ENCODE measurements around the gene FAM72A.
"Not testable (repeated sequence)": the region's sequence is repeated elsewhere in the genome, so short reads cannot be mapped to it uniquely, and the experiment has no call there.

FAM72A gene

GRCh38 chr1:206183788-206184187, 18.9 kb downstream of the FAM72A start:
- H3K27ac Mint-ChIP-seq, H3K9me3 Mint-ChIP-seq, H3K36me3 Mint-ChIP-seq, ATAC-seq, H3K4me1 Mint-ChIP-seq, H3K27me3 Mint-ChIP-seq, H3K4me3 Mint-ChIP-seq: not testable (repeated sequence)

GRCh38 chr1:206182368-206183317, 20.0 kb downstream of the FAM72A start:
- H3K9me3 Mint-ChIP-seq, H3K4me1 Mint-ChIP-seq, H3K27ac Mint-ChIP-seq, H3K4me3 Mint-ChIP-seq, H3K27me3 Mint-ChIP-seq, ATAC-seq, H3K36me3 Mint-ChIP-seq: not testable (repeated sequence)

GRCh38 chr1:206179666-206180065, 23.0 kb downstream of the FAM72A start:
- H3K4me1 Mint-ChIP-seq, ATAC-seq: not testable (repeated sequence)

GRCh38 chr1:206178061-206178989, 24.3 kb downstream of the FAM72A start:
- not testable (repeated sequence) for H3K36me3 Mint-ChIP-seq, H3K9me3 Mint-ChIP-seq, H3K4me1 Mint-ChIP-seq, H3K27ac Mint-ChIP-seq, ATAC-seq, H3K27me3 Mint-ChIP-seq, H3K4me3 Mint-ChIP-seq

More at GRCh38 chr1:206179666-206180065, 23.0 kb downstream of the FAM72A start:
- not testable (repeated sequence) for H3K4me3 Mint-ChIP-seq, H3K27ac Mint-ChIP-seq, H3K9me3 Mint-ChIP-seq, H3K27me3 Mint-ChIP-seq, H3K36me3 Mint-ChIP-seq

- not testable (repeated sequence) for H3K36me3 Mint-ChIP-seq, H3K4me3 Mint-ChIP-seq, H3K4me1 Mint-ChIP-seq, H3K9me3 Mint-ChIP-seq, H3K27ac Mint-ChIP-seq, H3K27me3 Mint-ChIP-seq, ATAC-seq
These were observed 26.5 kb downstream of the FAM72A start for GRCh38 chr1:206176114-206176502.

GRCh38 chr1:206175459-206176113, 27.1 kb downstream of the FAM72A start:
- not testable (repeated sequence) for H3K4me1 Mint-ChIP-seq, H3K27ac Mint-ChIP-seq, ATAC-seq, H3K4me3 Mint-ChIP-seq, H3K36me3 Mint-ChIP-seq, H3K27me3 Mint-ChIP-seq, H3K9me3 Mint-ChIP-seq

GRCh38 chr1:206174182-206174868, 28.3 kb downstream of the FAM72A start:
- ATAC-seq, H3K27me3 Mint-ChIP-seq, H3K27ac Mint-ChIP-seq, H3K9me3 Mint-ChIP-seq, H3K4me1 Mint-ChIP-seq, H3K4me3 Mint-ChIP-seq, H3K36me3 Mint-ChIP-seq: not testable (repeated sequence)

- not testable (repeated sequence) for H3K9me3 Mint-ChIP-seq, ATAC-seq, H3K27ac Mint-ChIP-seq, H3K27me3 Mint-ChIP-seq, H3K4me1 Mint-ChIP-seq, H3K36me3 Mint-ChIP-seq, H3K4me3 Mint-ChIP-seq
These were observed 29.4 kb downstream of the FAM72A start for GRCh38 chr1:206173110-206173719.

GRCh38 chr1:206169794-206170193, 32.8 kb downstream of the FAM72A start:
- H3K36me3 Mint-ChIP-seq, H3K9me3 Mint-ChIP-seq, H3K4me1 Mint-ChIP-seq, H3K27ac Mint-ChIP-seq, H3K27me3 Mint-ChIP-seq, ATAC-seq, H3K4me3 Mint-ChIP-seq: not testable (repeated sequence)

GRCh38 chr1:206167350-206168029, 35.1 kb downstream of the FAM72A start:
- not testable (repeated sequence) for H3K9me3 Mint-ChIP-seq, H3K4me1 Mint-ChIP-seq, H3K27me3 Mint-ChIP-seq, H3K27ac Mint-ChIP-seq, H3K4me3 Mint-ChIP-seq, H3K36me3 Mint-ChIP-seq
- ATAC-seq = peak; percentile 68

GRCh38 chr1:206145771-206146290, 56.8 kb downstream of the FAM72A start:
- no peak overlapping the region for H3K27ac Mint-ChIP-seq
- peaks cover 4% of the 10 kb centered on the region for H3K9me3 Mint-ChIP-seq
- ATAC-seq = no peak
- no peaks in the 10 kb centered on the region for H3K36me3 Mint-ChIP-seq
- H3K27me3 Mint-ChIP-seq = peaks cover 23% of the 10 kb centered on the region
- no peaks in the 10 kb centered on the region for H3K4me1 Mint-ChIP-seq
- H3K4me3 Mint-ChIP-seq = no peak overlapping the region

- Mint-ChIP-seq H3K4me3 (no peak overlapping the region), H3K9me3 (peaks cover 4% of the 10 kb centered on the region), H3K4me1 (no peaks in the 10 kb centered on the region), H3K27me3 (peaks cover 35% of the 10 kb centered on the region), H3K27ac (no peak overlapping the region), H3K36me3 (no peaks in the 10 kb centered on the region)
- no peak for ATAC-seq
These were observed 58.0 kb downstream of the FAM72A start for GRCh38 chr1:206144605-206145004.

- ATAC-seq = no peak
- H3K36me3 Mint-ChIP-seq = no peaks in the 10 kb centered on the region
- H3K4me1 Mint-ChIP-seq = no peaks in the 10 kb centered on the region
- no peak overlapping the region for H3K27ac Mint-ChIP-seq
- H3K9me3 Mint-ChIP-seq = peaks cover 4% of the 10 kb centered on the region
- H3K4me3 Mint-ChIP-seq = no peak overlapping the region
- H3K27me3 Mint-ChIP-seq = peaks cover 44% of the 10 kb centered on the region
These were observed 59.0 kb downstream of the FAM72A start for GRCh38 chr1:206143537-206144172.
